K562 (cell line): ENCODE data around the gene OR2T29. TPM values are rescaled to one million over a fixed set of nuclear protein-coding genes. Genes with fewer than 3 reads are reported as not detected.

Experiments used
- ATAC-seq: fragments of 200-7000 bp; cut with Tn5 transposase; 3 replicates; pipeline ENCODE4 v1.9.1; 2020; ENCODE audit warnings: moderate library complexity
- BruUV-seq: library from RNA; stranded (reverse); fragments of 400-500 nt; replicated peaks from 2 replicates; lab custom pipeline; 2021; lab: Mats Ljungman, UMichigan
- CTCF ChIA-PET: fragments of 300-600 bp; formaldehyde crosslinking; extraction: SDS; loops from one replicate; lab custom pipeline; 2021; ENCODE audit warnings: low intra/inter-chr PET ratio; lab: Yijun Ruan, JAX
- POLR2A ChIA-PET: fragments of 300-600, 350-650 bp; sonication (Branson Sonifier 250); formaldehyde crosslinking; extraction: SDS; loops from one replicate; lab custom pipeline; 2021; ENCODE audit warnings: antibody characterized with exemption, inconsistent platforms; lab: Yijun Ruan, JAX
- DNase-seq, 4 experiments: peaks; one replicate each; pipeline versions ENCODE4 v3.0.0 to v3.0.0-alpha.2; 2011 to 2018; ENCODE audit warnings: low spot score in 3 of 4, mixed read lengths in 3 of 4; ENCODE audit errors: extremely low read depth in 1 of 4
- FAIRE-seq: peaks from 2 replicates; lab custom pipeline; 2011; peaks lifted over from hg19 to GRCh38; lab: Jason Lieb, UNC
- H2AFZ ChIP-seq: 2 replicates; pipeline ENCODE4 v1.6.0; 2011; ENCODE audit warnings: low read depth, low read length, control low read depth, inconsistent platforms
- H3K27ac ChIP-seq: fragments of 200-600 bp; 3 replicates; pipeline ENCODE4 v1.8.0; 2011; ENCODE audit warnings: low read depth, mild to moderate bottlenecking, control low read depth, inconsistent platforms, low read length, moderate library complexity, mixed read lengths; ENCODE audit errors: extremely low read depth
- H3K27me3 ChIP-seq, 2 experiments: fragments of 300-600 bp in 1 of 2; 2 replicates in 1 of 2; 3 replicates in 1 of 2; pipeline versions ENCODE4 v1.6.0 to v1.8.0; 2011; ENCODE audit warnings: inconsistent platforms in 2 of 2, low read length in 2 of 2, mild to moderate bottlenecking in 1 of 2, mixed read lengths in 1 of 2, moderate library complexity in 1 of 2; ENCODE audit not compliant: control insufficient read depth in 2 of 2, insufficient read depth in 2 of 2
- H3K36me3 ChIP-seq: fragments of 300-600 bp; 3 replicates; pipeline ENCODE4 v1.8.0; 2011; ENCODE audit warnings: mild to moderate bottlenecking, low read length, inconsistent platforms; ENCODE audit not compliant: control insufficient read depth, insufficient read depth
- H3K4me1 ChIP-seq, 2 experiments: fragments of 200-600 bp in 1 of 2; replicated peaks in 1 of 2; 2 replicates in 1 of 2; 3 replicates in 1 of 2; pipeline versions ENCODE4 v1.5.1 to v1.8.0; 2011; ENCODE audit warnings: inconsistent platforms in 2 of 2, low read length in 2 of 2, mild to moderate bottlenecking in 1 of 2, mixed read lengths in 1 of 2, moderate library complexity in 1 of 2; ENCODE audit not compliant: control insufficient read depth in 2 of 2, insufficient read depth in 2 of 2
- H3K4me2 ChIP-seq: 2 replicates; pipeline ENCODE4 v1.6.1; 2011; ENCODE audit warnings: low read length, control low read depth, inconsistent platforms, mixed read lengths; ENCODE audit not compliant: insufficient read depth
- H3K4me3 ChIP-seq: fragments of 200-600 bp; sonication (generic), shearing (Covaris generic); 2 replicates; pipeline ENCODE4 v1.5.1; 2016; ENCODE audit warnings: control low read depth, inconsistent platforms
- H3K79me2 ChIP-seq: fragments of 200-600 bp; 3 replicates; pipeline ENCODE4 v1.8.0; 2011; ENCODE audit warnings: low read length, inconsistent platforms; ENCODE audit not compliant: control insufficient read depth, insufficient read depth
- H3K9ac ChIP-seq, 2 experiments: 2 replicates each; pipeline versions ENCODE4 v1.6.0 to v1.6.1; 2011; ENCODE audit warnings: low read depth in 2 of 2, low read length in 2 of 2, control low read depth in 1 of 2, inconsistent platforms in 1 of 2, mild to moderate bottlenecking in 1 of 2, mixed read lengths in 1 of 2; ENCODE audit not compliant: insufficient read depth in 1 of 2
- H3K9me1 ChIP-seq: one replicate; pipeline ENCODE4 v1.6.0; 2011; ENCODE audit warnings: inconsistent platforms, mild to moderate bottlenecking, low read length, moderate library complexity; ENCODE audit not compliant: control insufficient read depth, insufficient read depth
- H3K9me3 ChIP-seq: replicated peaks from 2 replicates; pipeline ENCODE4 v1.5.1; 2011; ENCODE audit warnings: low read depth, low read length, inconsistent platforms; ENCODE audit not compliant: control insufficient read depth, insufficient read depth
- H4K20me1 ChIP-seq: replicated peaks from 2 replicates; pipeline ENCODE4 v1.6.1; 2011; ENCODE audit warnings: low read length, inconsistent platforms, mixed read lengths; ENCODE audit not compliant: control insufficient read depth, insufficient read depth
- BCL6 ChIP-seq: fragments of 250-450 bp; sonication (Bioruptor Pico); IDR thresholded peaks from 2 replicates; pipeline ENCODE4 v1.4.0; 2020
- CHD1 ChIP-seq: fragments of 200-600 bp; sonication (generic); IDR thresholded peaks from one replicate; pipeline ENCODE4 v1.6.1; 2012; ENCODE audit warnings: mild to moderate bottlenecking, moderate library complexity, low read length, inconsistent platforms
- ELF1 ChIP-seq: fragments of 200-800 bp; sonication (Bioruptor generic); IDR thresholded peaks from 2 replicates; pipeline ENCODE4 v1.6.1; 2016; ENCODE audit warnings: missing genetic modification characterization, missing compliant biosample characterization
- ETS1 ChIP-seq: conservative IDR thresholded peaks from 2 replicates; pipeline ENCODE4 v1.6.1; 2011; ENCODE audit warnings: low read depth, mild to moderate bottlenecking, low read length; ENCODE audit not compliant: control insufficient read depth
- KDM2B ChIP-seq: fragments of 250-450 bp; sonication (Bioruptor Pico); IDR thresholded peaks from 2 replicates; pipeline ENCODE4 v1.8.0; 2021; ENCODE audit warnings: mild to moderate bottlenecking, moderate library complexity
- LARP7 ChIP-seq: fragments of 450-650 bp; IDR thresholded peaks from 2 replicates; pipeline ENCODE4 v1.6.1; 2016
- MAFG ChIP-seq: fragments of 450-650 bp; conservative IDR thresholded peaks from 2 replicates; pipeline ENCODE4 v1.6.1; 2016; ENCODE audit warnings: missing genetic modification characterization, missing compliant biosample characterization
- MCM7 ChIP-seq, 2 experiments: fragments of 450-650 bp; IDR thresholded peaks; 2 replicates each; pipeline ENCODE4 v1.6.1; 2016 to 2018
- MIER1 ChIP-seq: fragments of 450-650 bp; IDR thresholded peaks from 2 replicates; pipeline ENCODE4 v1.6.1; 2016; ENCODE audit warnings: antibody characterized with exemption, mild to moderate bottlenecking, low read depth
- NFE2 ChIP-seq: IDR thresholded peaks from 2 replicates; pipeline ENCODE4 v1.6.1; 2014; ENCODE audit warnings: antibody characterized with exemption, low read depth
- NR2C1 ChIP-seq, 2 experiments: fragments of 450-650 bp; IDR thresholded peaks; 2 replicates each; pipeline ENCODE4 v1.6.1; 2017; ENCODE audit warnings: mild to moderate bottlenecking in 2 of 2, antibody characterized with exemption in 1 of 2, inconsistent platforms in 1 of 2, missing compliant biosample characterization in 1 of 2, missing genetic modification characterization in 1 of 2
- NR2C2 ChIP-seq, 2 experiments: fragments of 200-800 bp in 1 of 2; sonication (Bioruptor generic) in 1 of 2; sonication (generic) in 1 of 2; formaldehyde crosslinking in 1 of 2; IDR thresholded peaks; 2 replicates each; pipeline versions ENCODE4 v1.6.1 to v1.8.0; 2016 to 2022; ENCODE audit warnings: mild to moderate bottlenecking in 1 of 2, missing compliant biosample characterization in 1 of 2, missing genetic modification characterization in 1 of 2, missing genetic modification reagents in 1 of 2
- POLR2AphosphoS2 ChIP-seq: IDR thresholded peaks from 2 replicates; pipeline ENCODE4 v1.6.1; 2012; ENCODE audit warnings: low read length, improper control_type of control experiment
- PRMT5 ChIP-seq: sonication (generic); formaldehyde crosslinking; IDR thresholded peaks from 2 replicates; pipeline ENCODE4 v1.5.0; 2020; ENCODE audit warnings: missing genetic modification reagents
- RFX1 ChIP-seq: fragments of 450-650 bp; IDR thresholded peaks from 2 replicates; pipeline ENCODE4 v1.6.1; 2016; ENCODE audit warnings: mild to moderate bottlenecking, moderate library complexity
- ZNF140 ChIP-seq: fragments of 250-450 bp; sonication (Bioruptor Pico); IDR thresholded peaks from 2 replicates; pipeline ENCODE4 v1.8.0; 2021; ENCODE audit warnings: moderate library complexity, mild to moderate bottlenecking, inconsistent platforms
- ZNF449 ChIP-seq: fragments of 250-450 bp; sonication (Bioruptor Pico); IDR thresholded peaks from 2 replicates; pipeline ENCODE4 v1.8.0; 2022; ENCODE audit warnings: moderate library complexity, mild to moderate bottlenecking, inconsistent platforms
- ZNF589 ChIP-seq: fragments of 200-800 bp; sonication (Bioruptor generic); IDR thresholded peaks from 2 replicates; pipeline ENCODE4 v1.6.1; 2016; ENCODE audit warnings: low read depth, missing genetic modification characterization, missing compliant biosample characterization
- ZNF766 ChIP-seq: fragments of 200-800 bp; sonication (Bioruptor generic); conservative IDR thresholded peaks from 2 replicates; pipeline ENCODE4 v1.6.1; 2016; ENCODE audit warnings: missing genetic modification characterization, missing compliant biosample characterization
- WGBS: fragments of 100-300 bp; shearing (Covaris generic); methylation state at CpG from one replicate; pipeline ENCODE4 v1.1.6; 2016; ENCODE audit warnings: low coverage, mixed read lengths; ENCODE audit not compliant: insufficient coverage; ENCODE audit errors: missing lambda C conversion rate; 5-methylcytosine and 5-hydroxymethylcytosine counted together
- in situ Hi-C: fragments of 300-500 bp; cut with MboI; formaldehyde crosslinking; loops from 4 replicates; pipeline ENCODE4 v1.15.0; 2018; ENCODE audit warnings: inconsistent platforms, mixed read lengths
- intact Hi-C: fragments of 100-400 bp; cut with micrococcal nuclease; formaldehyde crosslinking; loops from 2 replicates; pipeline ENCODE4 v1.14.2; 2022
- polyA plus RNA-seq, 8 experiments: library from polyadenylated mRNA; depleted of rRNA in 4 of 8; stranded (reverse) in 5 of 8; unstranded in 3 of 8; fragments of >200 nt; fragmentation: Nextera tagmentation in 2 of 8; fragmentation: Illumina TruSeq in 1 of 8; extraction: Ambion mirVana in 2 of 8; extraction: Trizol in 1 of 8; gene quantifications; 2 replicates each; pipeline versions ENCODE4 v1.2.1 to v1.2.3, GENCODE V29; 2011 to 2014; ENCODE audit warnings: inconsistent platforms in 1 of 8, missing spikeins in 1 of 8
- total RNA-seq, 7 experiments: library from RNA; depleted of rRNA in 6 of 7; stranded (reverse); fragments of >200 nt in 6 of 7; fragmentation: Illumina TruSeq in 2 of 7; extraction: Trizol in 2 of 7; gene quantifications; 2 replicates each; pipeline versions ENCODE4 v1.2.1 to v1.2.3, GENCODE V29; 2011 to 2021; ENCODE audit warnings: low replicate concordance in 1 of 7
- TF ChIP-seq, protein P1 (sequence below): fragments of 250-450 bp; sonication (Bioruptor Pico); IDR thresholded peaks from 2 replicates; pipeline ENCODE4 v1.5.0; 2021; ENCODE audit warnings: mild to moderate bottlenecking, borderline replicate concordance

The OR2T29 gene
- total and polyA plus RNA-seq, 9 of the 15 experiments (the other 6 are each of a cell fraction or from before 2014, with no cell fraction given) = not detected

- no peak overlapping the region for H3K9ac ChIP-seq
- peak in 3 of 4 experiments; percentile 2 to 14 (median 6) for DNase-seq
- in situ Hi-C loops = no loop called here
- ChIA-PET CTCF (no interaction called here), POLR2A (no interaction called here)
- H3K79me2 ChIP-seq = no peaks in the 10 kb centered on the region
- H4K20me1 ChIP-seq = no peaks in the 10 kb centered on the region
- H2AFZ ChIP-seq = peak overlapping the region; percentile 34
- ATAC-seq = peak; percentile 69
- peak overlapping the region; percentile 61; the same call in 1 of the 3 replicates for H3K27ac ChIP-seq
- BruUV-seq = no TSS peak
- no peaks in the 10 kb centered on the region for H3K9me3 ChIP-seq
- no peak for FAIRE-seq
- intact Hi-C loops = no loop called here
- H3K9me1 ChIP-seq = no peaks in the 10 kb centered on the region
- H3K36me3 ChIP-seq = no peaks in the 10 kb centered on the region
- no peak overlapping the region for H3K4me3 ChIP-seq
- H3K4me2 ChIP-seq = no peak overlapping the region; the same call in 1 of the 2 replicates
- H3K27me3 ChIP-seq = no peaks in the 10 kb centered on the region
- no peaks in the 10 kb centered on the region; a peak in 1 of 5 replicates for H3K4me1 ChIP-seq
- 0% methylated on average over 2 of the region's 2 CpGs for WGBS
- TF ChIP-seq NFE2 (peak; percentile 54), ZNF589 (CRISPR knock-in tag) (no peak), RFX1 (no peak), POLR2AphosphoS2 (no peak), ZNF140 (CRISPR knock-in tag) (no peak), ETS1 (no peak), BCL6 (CRISPR knock-in tag) (no peak), KDM2B (CRISPR knock-in tag) (no peak), MCM7 (IDR thresholded peaks at IDR 0.05) (no peak), CHD1 (no peak), MIER1 (no peak), NR2C1 (IDR thresholded peaks at IDR 0.05) (no peak), NR2C1 (tag; IDR thresholded peaks at IDR 0.05) (peak; percentile 40; the same call in 1 of the 2 replicates), NR2C2 (CRISPR knock-in tag; IDR thresholded peaks at IDR 0.05) (no peak), NR2C2 (tag; IDR thresholded peaks at IDR 0.05) (peak; percentile 58), LARP7 (no peak), ELF1 (0 out of 2 replicates have a peak, but pooled peaks have one; percentile 29), PRMT5 (no peak), MAFG (tag) (peak; percentile 72), ZNF766 (peak; percentile 45; the same call in 1 of the 2 replicates), ZNF449 (CRISPR knock-in tag) (no peak)
- TF ChIP-seq, protein P1, sequence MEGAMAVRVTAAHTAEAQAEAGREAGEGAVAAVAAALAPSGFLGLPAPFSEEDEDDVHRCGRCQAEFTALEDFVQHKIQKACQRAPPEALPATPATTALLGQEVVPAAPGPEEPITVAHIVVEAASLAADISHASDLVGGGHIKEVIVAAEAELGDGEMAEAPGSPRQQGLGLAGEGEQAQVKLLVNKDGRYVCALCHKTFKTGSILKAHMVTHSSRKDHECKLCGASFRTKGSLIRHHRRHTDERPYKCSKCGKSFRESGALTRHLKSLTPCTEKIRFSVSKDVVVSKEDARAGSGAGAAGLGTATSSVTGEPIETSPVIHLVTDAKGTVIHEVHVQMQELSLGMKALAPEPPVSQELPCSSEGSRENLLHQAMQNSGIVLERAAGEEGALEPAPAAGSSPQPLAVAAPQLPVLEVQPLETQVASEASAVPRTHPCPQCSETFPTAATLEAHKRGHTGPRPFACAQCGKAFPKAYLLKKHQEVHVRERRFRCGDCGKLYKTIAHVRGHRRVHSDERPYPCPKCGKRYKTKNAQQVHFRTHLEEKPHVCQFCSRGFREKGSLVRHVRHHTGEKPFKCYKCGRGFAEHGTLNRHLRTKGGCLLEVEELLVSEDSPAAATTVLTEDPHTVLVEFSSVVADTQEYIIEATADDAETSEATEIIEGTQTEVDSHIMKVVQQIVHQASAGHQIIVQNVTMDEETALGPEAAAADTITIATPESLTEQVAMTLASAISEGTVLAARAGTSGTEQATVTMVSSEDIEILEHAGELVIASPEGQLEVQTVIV = no peak
These were observed 34.0 kb upstream of the OR2T29 start for GRCh38 chr1:248596615-248597014.
